GM18517 (cell line): ENCODE measurements around the gene NCBP3.

Source experiments
- ATAC-seq: cut with Tn5 transposase; IDR thresholded peaks from one replicate; pipeline ENCODE4 v1.9.1; 2021; ENCODE audit warnings: mild to moderate bottlenecking, moderate library complexity; ENCODE audit not compliant: unreplicated experiment

Gene NCBP3, protein sequence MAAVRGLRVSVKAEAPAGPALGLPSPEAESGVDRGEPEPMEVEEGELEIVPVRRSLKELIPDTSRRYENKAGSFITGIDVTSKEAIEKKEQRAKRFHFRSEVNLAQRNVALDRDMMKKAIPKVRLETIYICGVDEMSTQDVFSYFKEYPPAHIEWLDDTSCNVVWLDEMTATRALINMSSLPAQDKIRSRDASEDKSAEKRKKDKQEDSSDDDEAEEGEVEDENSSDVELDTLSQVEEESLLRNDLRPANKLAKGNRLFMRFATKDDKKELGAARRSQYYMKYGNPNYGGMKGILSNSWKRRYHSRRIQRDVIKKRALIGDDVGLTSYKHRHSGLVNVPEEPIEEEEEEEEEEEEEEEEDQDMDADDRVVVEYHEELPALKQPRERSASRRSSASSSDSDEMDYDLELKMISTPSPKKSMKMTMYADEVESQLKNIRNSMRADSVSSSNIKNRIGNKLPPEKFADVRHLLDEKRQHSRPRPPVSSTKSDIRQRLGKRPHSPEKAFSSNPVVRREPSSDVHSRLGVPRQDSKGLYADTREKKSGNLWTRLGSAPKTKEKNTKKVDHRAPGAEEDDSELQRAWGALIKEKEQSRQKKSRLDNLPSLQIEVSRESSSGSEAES

DNA sequence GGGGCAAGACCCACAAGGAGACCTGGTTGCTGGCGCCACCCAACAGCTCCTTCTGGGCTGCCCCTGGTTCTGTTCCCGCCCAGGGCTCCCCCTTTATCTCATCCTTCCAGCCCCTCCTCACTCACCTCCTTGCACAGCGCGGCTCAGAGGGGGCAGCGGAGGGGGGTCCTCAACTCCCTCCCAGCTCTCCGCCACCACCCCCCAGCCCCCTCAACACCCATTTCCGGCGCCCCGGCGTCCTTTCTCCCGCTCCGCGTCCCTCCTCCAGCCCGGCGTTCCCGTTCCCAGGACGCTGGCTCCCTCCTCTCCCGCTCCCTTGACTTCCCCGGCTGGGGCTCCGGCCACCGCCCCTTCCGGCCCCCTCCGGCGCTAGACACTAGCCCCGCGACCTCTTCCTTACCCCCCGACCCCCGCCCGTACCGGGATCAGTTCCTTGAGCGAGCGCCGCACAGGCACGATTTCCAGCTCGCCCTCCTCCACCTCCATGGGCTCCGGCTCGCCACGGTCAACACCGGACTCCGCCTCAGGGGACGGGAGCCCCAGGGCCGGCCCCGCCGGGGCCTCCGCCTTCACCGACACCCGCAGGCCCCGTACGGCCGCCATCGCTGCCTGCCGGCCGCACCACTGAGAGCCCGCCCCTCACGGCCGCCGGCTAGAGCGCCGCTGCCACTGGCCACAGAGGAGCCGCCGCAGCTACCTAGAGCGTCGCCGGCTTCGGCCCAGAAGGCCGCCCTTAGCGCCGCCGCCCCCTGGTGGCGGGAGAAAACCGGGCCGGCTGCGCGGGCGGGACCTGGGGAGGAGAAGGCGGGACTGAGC is at the start of gene NCBP3:
NCBP3 (minus strand) TSS at position 626 of the 816 bp plus-strand sequence; CDS start at position 603, 23 bp downstream.
- ATAC-seq: peak; percentile 70

DNA sequence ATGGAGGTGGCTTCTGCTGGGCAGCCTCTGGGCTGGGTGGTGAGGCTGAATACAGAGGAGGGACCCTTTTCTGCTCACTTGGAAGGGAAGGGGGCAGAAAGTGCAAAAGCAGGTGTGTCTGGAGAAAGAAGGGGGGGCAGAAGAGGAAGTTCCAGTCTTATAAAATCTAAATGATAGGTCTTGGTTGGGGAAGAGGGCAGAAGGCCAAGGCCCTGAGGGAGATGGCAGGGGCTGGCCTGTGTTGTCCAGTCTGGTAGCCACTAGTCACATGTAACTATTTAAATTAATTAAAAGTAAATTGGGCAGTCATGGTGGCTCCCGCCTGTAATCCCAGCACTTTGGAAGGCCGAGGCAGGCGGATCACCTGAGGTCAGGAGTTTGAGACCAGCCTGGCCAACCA is 49.3 kb upstream of the NCBP3 start:
- no peak for ATAC-seq

DNA sequence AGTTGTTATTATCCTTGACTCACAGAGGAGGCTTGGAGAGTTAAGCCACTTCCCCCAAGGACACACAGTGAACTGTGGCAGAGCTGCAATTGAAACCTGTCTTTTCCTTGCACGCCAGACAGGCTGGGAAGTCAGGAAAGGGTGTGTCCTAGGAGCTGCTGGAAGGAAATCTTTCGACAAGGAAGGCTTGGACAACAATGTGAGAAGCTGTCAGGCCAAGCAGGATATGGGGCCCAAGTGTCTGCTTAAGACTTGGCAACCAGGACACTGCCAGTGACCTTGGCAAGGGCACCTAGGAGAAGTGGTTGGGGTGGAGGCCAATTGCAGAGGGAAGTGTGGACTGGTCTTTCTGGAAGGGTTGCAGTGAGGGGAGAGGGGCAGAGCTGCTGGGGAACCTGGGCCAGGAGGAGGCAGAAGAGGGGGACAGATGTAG is 48.9 kb upstream of the NCBP3 start:
- ATAC-seq: no peak

DNA sequence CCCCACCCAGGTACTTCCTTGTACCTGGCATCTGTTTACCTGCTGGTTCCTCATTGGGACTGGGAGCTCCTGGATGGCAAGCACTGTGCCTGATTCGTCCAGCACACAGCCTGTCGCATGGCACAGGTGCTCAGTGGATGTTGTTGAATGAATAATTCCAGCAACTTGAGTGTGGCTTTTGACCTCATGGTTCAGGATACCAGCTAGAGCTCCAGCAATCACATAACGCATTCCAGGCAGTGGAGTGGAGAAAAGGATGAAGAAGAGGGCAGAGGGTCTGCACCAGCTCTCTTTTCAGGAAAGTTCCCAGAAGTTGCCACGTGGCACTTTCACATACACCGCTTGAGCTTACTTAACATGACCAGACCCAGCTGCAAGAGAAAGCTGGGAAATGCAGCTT is 48.1 kb upstream of the NCBP3 start:
- ATAC-seq: no peak

DNA sequence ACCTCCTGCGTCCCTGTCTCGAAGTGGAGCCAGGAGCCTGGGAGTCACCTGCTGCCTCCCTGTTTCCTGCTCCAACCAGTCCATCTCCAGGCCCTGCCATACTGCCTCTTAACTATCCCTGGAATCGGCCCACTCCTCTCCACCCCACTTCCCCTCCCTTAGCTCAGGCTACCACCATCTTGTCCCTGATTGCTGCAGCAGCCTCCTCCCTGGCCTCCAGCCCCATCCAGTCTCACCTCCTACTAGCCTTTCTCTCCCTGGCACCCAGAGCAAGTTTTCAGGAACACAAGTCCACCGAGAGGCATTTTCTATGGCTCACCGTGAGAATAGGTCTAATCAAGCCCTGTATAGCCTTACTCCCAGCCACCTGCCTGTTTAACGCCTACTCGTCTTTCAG is 47.7 kb upstream of the NCBP3 start:
- ATAC-seq: no peak

DNA sequence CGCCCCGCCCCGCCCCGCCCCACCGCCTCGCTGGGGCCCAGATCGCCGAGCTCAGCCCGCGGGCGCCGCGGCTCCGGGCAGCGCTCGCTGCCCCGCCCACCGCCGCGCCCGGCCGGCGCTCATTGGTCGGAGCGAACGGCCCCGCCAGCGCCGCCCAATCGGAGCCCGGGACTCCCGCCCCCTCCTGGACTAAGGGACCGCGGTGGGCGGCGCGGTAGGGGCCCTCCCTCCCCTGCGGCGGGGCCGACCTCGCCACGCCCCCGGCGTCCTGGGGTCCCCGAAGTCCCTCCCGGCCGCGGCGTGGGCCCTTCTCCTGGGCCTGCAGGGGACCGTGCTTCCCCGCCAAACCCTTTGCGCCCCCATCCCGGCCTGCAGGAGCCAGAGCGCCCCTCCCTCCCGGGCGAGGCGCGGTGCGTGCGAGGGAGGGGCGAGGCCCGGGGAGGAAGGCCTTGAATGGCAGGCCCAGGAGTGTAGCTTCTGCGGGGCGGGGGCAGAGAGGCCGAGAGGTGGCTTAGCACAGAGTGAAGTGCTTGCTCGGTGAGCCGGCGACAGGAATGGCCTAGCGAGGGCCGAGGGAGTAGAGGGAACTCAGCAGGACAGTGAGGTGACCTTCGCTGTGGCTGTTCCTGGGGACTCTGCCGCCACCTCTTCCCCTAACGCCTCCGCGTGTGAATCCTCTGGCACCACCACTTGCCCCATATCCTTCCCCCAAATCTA is 47.1 kb upstream of the NCBP3 start, which contains the start of gene CAMKK1:
CAMKK1 (minus strand) TSS at position 51 of the 717 bp plus-strand sequence. CDS start 7,366 bp downstream, outside the sequence.
- peak; percentile 64 for ATAC-seq

DNA sequence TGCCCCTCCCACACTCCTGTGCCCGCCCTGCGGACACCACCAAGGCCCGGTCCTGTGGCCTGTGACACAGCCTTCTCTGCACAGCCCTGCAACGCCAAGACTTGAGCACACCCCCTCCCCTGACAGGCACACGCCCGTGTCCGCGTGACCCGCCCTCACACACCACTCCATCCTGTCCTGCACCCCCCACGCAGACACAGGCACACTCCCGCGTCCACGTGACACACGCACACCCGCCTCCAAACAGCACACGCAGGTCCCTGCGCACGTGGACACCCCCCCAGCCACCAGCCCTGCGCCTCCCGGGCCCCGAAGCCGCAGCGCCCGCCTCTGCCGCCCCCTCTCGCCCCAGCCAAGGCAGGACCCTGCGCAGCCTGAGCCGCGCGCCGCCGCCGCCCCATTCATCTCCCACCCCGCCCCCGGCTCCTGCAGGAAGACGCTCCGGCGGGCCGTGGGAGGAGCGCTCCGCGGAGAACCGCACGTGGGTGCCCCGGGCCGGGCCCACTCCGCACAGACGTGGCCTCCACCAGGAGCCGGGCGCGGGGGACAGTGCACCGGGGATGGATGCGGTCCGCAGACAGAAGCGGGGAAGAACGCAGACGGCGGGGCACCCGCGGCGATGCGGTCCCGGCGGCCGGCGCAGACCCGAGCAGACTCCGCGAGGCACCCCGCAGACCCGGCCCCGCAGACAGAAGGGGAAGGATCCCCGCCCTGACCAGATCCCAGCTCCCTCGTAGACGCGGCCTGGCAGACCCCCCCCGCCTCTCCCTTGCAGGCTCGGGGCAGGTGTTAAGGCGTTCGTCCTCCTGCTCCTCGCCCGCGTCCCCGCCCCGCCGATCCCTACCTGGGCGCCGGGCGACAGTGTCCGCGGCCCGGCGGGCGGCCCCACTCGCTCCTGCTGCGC is 46.3 kb upstream of the NCBP3 start:
- peak; percentile 21 for ATAC-seq

DNA sequence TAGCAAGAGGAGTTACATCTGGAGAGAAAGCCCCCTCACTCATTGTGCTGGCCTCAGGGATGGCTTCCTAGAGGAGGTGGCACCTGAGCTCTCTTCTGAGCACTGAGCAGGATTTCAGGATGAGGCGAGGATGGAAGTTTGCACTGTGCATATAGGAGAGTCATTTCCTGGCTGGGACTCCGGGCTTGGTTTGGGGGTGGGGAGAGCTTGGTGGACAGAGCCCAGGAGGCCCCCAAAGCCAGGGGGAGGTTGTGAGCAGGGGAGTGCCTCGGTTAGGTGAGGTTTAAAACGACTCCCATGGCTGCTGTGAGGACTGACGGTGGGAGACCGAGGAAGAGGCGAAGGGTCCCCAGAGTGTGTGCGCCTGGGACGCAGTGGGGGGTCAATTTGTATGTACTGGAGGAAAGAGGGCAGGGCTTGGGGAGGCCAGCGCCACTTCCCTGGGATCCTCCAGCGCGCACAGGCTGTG is 45.6 kb upstream of the NCBP3 start:
- ATAC-seq: no peak

DNA sequence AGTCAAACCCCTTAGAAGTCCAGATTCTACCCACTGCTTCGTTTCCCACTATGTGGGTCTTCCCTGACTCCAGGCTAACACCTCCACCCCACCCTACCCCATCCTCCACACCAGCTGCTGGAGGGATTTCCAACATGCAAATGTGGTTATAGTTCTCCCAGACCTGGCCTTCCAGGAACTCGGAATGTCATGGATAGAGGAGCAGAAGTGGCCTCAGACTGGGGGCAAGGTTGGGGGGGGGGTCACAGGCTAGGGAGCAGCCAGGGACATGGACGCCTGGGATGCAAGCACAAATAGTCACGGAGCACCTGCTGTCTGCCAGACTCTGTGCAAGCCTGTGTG is 44.8 kb upstream of the NCBP3 start:
- no peak for ATAC-seq

DNA sequence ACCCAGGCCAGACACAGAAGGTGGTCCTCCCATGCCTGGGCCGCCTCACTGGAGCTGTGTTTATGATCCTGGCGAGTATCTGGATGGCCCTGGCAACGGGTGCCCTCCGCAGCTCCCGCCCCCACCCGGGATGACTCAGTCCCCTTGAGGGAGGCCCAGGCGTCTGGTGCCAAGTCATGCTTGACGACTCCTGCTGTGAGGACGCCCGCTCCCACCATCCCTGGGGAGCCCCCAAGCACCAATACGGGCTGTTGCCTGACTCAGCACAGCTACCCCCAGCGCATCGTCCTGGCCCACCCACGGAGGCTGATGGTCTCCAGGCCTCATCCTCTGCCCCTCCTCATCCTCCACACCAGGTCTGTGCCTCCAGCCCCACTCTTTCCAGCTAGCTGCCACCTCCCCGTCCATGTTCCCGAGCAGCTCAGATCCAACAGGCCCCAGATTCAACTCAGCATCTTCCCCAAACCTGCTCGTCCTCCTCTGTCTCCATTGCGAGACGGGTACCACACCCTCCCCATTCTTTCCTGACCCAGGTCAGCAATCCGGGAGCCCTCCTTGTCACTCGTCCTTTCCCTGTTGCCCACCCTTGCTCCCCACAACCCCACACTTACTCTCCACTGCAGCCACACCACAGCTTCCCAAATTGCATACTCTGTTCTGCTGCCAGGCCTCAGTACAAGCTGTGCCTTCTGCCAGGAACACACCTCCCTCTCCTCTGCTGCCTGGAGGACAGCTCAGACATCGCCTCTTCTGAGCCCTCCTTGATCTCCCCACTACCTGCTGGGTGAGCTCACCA is 44.2 kb upstream of the NCBP3 start:
- no peak for ATAC-seq

DNA sequence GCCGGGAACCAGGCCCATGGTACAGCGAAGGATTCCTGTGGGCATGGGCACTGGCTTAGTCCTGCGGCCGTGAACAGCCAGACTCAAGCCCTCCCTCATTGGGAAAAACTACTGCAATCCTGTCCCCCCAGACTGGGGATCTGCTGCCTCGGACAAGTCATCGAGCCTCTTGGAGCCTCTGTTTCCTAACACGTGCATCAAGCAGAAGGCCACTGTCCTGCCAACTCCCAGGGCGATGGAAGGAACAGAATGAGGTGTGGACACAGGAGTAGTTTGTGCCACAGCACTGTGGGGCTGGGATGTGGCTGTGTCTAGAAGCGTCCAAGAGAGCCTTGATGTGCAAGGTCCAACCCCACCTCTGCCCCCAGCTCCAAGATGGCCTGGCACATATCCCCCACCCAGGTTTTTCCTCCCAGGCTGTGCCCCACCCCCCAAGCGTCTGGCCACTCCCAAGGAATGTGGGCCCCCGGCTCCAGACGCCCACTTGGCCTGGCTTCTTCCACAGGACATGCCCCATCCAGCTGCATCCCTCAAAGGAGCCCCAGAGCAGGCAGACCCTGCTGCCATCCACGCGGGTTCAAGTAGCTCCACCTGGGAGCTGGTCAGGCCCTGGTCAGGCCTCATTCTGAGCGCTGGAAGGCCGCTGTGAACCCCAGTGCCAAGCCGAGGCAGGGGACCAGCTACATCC is 43.4 kb upstream of the NCBP3 start:
- ATAC-seq: no peak

DNA sequence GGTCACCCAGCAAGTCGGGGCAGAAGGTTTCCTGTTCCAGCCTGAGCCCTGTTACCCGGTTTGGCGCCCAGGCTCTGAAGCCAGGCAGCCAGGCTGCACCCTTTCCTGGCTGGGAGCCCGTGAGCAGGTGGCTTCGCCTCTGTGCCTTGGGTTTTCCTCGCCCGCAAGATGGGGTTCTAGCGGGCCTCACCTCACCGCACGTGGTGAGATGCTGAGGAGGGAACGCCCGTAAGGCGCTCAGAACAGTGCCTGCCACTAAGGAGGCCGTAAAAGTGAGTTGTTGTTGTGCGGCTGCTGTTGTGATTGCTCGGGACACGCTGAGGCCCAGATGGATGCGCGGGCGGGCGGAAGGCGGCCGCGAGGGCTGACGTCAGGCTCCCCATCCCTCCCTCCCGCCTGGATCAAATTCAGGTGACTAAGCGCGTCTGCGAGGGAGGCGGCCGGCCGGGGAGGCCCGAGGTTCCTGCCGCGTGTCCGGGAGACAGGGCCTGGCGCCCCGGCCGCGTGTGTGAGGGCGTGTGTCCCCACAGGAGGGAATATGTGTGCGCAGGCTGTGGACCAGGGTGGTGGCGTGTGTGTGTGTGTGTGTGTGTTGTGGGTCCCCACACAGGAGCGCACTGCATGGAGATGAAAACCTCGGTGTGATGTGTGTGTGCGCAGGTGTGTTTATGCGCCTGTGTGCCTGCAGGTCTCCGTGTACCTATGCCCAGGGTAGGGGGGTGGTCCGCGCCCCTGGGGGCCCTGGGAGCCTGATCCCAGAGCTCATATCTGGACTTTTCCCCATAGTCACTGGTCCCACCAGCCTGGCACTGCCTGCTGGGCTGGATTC is 42.5 kb upstream of the NCBP3 start:
- ATAC-seq: no peak

DNA sequence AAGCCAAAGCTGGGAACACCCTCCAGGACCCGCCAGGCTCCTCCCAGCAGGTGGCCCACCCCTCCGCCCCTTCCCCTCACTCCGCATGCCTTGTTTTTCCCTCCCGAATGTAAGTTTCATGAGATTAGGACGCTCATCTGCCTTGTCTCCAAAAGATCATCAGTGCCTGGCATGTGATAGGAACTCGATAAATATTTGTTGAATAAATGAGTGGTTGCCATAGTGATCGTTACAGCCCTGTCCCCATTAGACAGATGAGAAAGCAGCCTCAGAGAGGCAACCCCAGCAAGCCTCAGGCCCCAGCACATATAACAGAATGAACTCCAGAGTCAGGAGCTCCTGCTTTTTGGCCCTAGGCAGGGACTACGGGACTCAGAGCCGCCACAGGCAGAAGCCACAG is 41.8 kb upstream of the NCBP3 start:
- no peak for ATAC-seq

DNA sequence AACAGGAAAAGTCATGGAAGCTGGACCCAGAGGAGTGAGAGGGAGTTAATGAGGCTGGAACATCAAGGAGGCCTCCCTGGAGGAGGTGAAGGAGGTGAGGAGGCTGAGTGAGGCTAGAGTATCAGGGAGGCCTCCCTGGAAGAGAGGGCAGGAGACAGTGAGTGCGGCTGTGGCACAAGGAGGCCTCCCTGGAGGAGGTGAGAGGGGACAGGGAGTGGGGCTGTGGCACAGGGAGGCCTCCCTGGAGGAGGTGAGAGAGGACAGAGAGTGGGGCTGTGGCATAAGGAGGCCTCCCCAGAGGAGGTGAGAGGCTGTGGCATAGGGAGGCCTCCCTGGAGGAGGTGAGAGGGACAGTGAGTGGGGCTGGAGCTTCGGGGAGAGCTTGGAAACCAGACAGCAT is 41.3 kb upstream of the NCBP3 start:
- no peak for ATAC-seq

DNA sequence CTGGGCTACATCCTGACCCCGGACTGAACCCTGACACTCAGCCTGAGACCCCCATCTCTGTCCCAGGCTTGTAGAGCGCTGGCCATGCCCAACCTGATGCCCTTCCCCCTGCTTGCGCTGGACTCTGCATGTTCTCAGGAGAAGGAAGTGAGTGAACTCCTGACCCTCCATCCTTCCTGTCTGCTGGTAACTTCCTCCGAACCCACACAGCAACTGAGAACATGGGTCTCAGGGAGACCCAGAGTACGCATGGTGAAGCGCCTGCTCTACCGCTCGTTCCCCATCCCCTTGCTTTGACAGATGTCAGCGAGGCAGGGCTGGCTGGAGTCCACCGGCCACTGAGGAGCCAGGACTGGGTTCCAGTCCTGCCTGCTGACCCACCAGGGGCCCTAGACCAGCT is 40.7 kb upstream of the NCBP3 start:
- no peak for ATAC-seq

DNA sequence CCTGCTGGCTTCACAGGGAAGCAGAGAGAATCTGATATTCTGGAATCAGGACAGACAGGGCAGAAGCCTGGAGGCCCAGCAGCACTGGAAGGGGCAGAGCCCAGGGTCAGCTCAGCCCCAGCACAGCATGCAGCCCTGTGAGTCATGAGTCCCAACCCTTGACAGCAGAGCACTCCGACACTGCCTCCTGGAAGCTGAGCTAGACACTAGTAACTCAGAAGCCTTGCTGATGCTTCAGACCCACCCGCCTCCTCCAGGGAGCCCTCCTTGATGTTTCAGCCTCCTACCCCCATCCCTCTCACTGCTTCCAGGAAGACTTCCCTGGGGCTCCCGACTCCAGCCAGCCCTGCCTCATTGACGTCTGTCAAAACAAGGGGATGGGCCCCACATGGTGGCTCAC is 39.9 kb upstream of the NCBP3 start:
- ATAC-seq: no peak

DNA sequence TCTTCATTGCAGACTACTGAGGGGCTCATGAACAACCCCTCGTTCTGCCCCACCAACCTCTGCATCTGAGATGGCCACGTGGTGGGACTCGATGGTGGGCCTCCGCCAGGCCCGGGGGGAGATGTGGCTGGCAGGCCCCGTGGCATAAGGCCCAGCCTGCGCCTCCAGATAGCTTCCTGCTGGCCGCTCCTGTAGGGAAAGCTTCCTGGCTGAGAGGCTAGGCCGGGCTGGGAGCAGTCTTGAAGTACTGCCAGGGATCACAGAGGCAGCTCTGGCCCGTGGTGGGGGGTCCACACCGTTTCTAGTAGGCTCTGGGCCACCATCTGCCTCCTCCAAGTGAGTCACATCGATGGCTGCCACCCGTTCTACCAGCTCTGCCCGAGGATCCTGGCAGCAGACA is 39.2 kb upstream of the NCBP3 start:
- ATAC-seq: no peak

DNA sequence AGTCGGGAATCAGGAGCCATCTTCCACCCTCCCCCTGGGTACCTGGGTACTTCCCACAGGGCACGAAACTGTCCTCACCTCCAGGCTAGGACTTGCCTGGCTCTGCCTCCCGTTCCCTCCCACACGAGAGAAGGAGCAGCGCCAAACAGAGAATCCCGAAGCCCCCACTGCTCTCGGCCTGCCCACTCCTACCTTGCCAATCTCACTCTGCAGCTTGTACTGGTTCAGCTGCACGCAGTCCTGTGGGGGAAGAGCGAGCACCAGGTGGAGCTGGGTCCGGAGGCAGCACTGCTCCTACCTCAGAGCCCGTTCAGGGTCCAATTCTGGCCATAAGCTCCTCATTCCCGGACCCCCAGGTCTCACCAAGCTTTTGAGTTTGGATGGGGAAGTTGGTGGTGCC is 38.1 kb upstream of the NCBP3 start:
- no peak for ATAC-seq
